HepG2 (cell line): ENCODE results near the gene SNX30. TPM values are rescaled to one million over a fixed set of nuclear protein-coding genes. Genes with fewer than 3 reads are reported as not detected.

Source experiments
- ATAC-seq: fragments of 200-7000 bp; cut with Tn5 transposase; 3 replicates; pipeline ENCODE4 v1.9.1; 2020; ENCODE audit warnings: mild to moderate bottlenecking, moderate library complexity
- BruUV-seq: library from RNA; stranded (reverse); fragments of 400-500 nt; replicated peaks from 2 replicates; lab custom pipeline; 2021; lab: Mats Ljungman, UMichigan
- CTCF ChIA-PET: fragments of 300-600 bp; formaldehyde crosslinking; extraction: SDS; loops from one replicate; lab custom pipeline; 2021; ENCODE audit warnings: low total read pairs, inconsistent platforms, low intra/inter-chr PET ratio; lab: Yijun Ruan, JAX
- POLR2A ChIA-PET: fragments of 350-600 bp; sonication (Branson Sonifier 250); formaldehyde crosslinking; loops from one replicate; lab custom pipeline; 2020; ENCODE audit warnings: antibody characterized with exemption, inconsistent platforms; lab: Yijun Ruan, JAX
- DNase-seq: peaks from one replicate; pipeline ENCODE4 v3.0.0-alpha.2; 2015; ENCODE audit warnings: low spot score
- FAIRE-seq: peaks from 3 replicates; lab custom pipeline; 2011; peaks lifted over from hg19 to GRCh38; lab: Jason Lieb, UNC
- H2AFZ ChIP-seq: one replicate; pipeline ENCODE4 v1.6.1; 2011; ENCODE audit warnings: low read length, inconsistent platforms
- H3K27ac ChIP-seq: fragments of 300-600 bp; 3 replicates; pipeline ENCODE4 v1.8.0; 2011; ENCODE audit warnings: mixed run types, mild to moderate bottlenecking, mixed read lengths, low read length, inconsistent platforms; ENCODE audit not compliant: insufficient read depth; ENCODE audit errors: extremely low read length
- H3K27me3 ChIP-seq, 2 experiments: fragments of 200-600 bp in 1 of 2; 2 replicates in 1 of 2; 3 replicates in 1 of 2; pipeline versions ENCODE4 v1.6.0 to v1.8.0; 2011; ENCODE audit warnings: low read length in 2 of 2, mild to moderate bottlenecking in 2 of 2, moderate library complexity in 2 of 2, inconsistent platforms in 1 of 2; ENCODE audit not compliant: insufficient read depth in 2 of 2, control insufficient read depth in 1 of 2
- H3K36me3 ChIP-seq, 2 experiments: fragments of 200-600 bp in 1 of 2; replicated peaks in 1 of 2; 2 replicates in 1 of 2; 3 replicates in 1 of 2; pipeline versions ENCODE4 v1.5.1 to v1.8.0; 2011; ENCODE audit warnings: low read length in 2 of 2, inconsistent platforms in 1 of 2; ENCODE audit not compliant: insufficient read depth in 2 of 2, control insufficient read depth in 1 of 2
- H3K4me1 ChIP-seq: 2 replicates; pipeline ENCODE4 v1.5.1; 2012; ENCODE audit warnings: low read length, inconsistent platforms; ENCODE audit not compliant: insufficient read depth
- H3K4me2 ChIP-seq: 2 replicates; pipeline ENCODE4 v1.6.0; 2011; ENCODE audit warnings: low read depth, low read length, inconsistent platforms
- H3K4me3 ChIP-seq, 3 experiments: fragments of 200-600 bp in 1 of 3; sonication (generic), shearing (Covaris generic) in 1 of 3; replicated peaks in 1 of 3; 2 replicates each; pipeline ENCODE4 v1.5.1; 2011 to 2016; ENCODE audit warnings: low read length in 3 of 3, inconsistent platforms in 2 of 3, low read depth in 2 of 3, mild to moderate bottlenecking in 2 of 3, control low read depth in 1 of 3, mixed read lengths in 1 of 3; ENCODE audit not compliant: insufficient read depth in 1 of 3
- H3K79me2 ChIP-seq: one replicate; pipeline ENCODE4 v1.6.1; 2011; ENCODE audit warnings: low read length, inconsistent platforms; ENCODE audit not compliant: insufficient read depth
- H3K9ac ChIP-seq: 2 replicates; pipeline ENCODE4 v1.6.0; 2011; ENCODE audit warnings: mild to moderate bottlenecking, low read depth, low read length, inconsistent platforms; ENCODE audit not compliant: insufficient read depth
- H3K9me3 ChIP-seq: 2 replicates; pipeline ENCODE4 v1.5.1; 2012; ENCODE audit warnings: mild to moderate bottlenecking, low read length
- H4K20me1 ChIP-seq: 2 replicates; pipeline ENCODE4 v1.6.0; 2011; ENCODE audit warnings: inconsistent platforms, mild to moderate bottlenecking, low read length, moderate library complexity; ENCODE audit not compliant: insufficient read depth
- GATA4 ChIP-seq: sonication (generic); IDR thresholded peaks from 2 replicates; pipeline ENCODE4 v1.6.1; 2016; ENCODE audit warnings: antibody characterized with exemption, low read depth, borderline replicate concordance
- MXD4 ChIP-seq: IDR thresholded peaks from 2 replicates; pipeline ENCODE4 v1.6.1; 2016; ENCODE audit warnings: mild to moderate bottlenecking, missing biosample characterization, missing genetic modification reagents
- POLR2A ChIP-seq, 2 experiments: IDR thresholded peaks; 2 replicates each; pipeline ENCODE4 v1.6.1; 2011; ENCODE audit warnings: low read depth in 2 of 2, low read length in 2 of 2, mild to moderate bottlenecking in 1 of 2, moderate library complexity in 1 of 2; ENCODE audit not compliant: insufficient read depth in 1 of 2
- RARA ChIP-seq: IDR thresholded peaks from 2 replicates; pipeline ENCODE4 v1.6.1; 2016; ENCODE audit warnings: missing genetic modification reagents, missing compliant biosample characterization
- RNF2 ChIP-seq: fragments of 450-650 bp; conservative IDR thresholded peaks from 2 replicates; pipeline ENCODE4 v1.6.1; 2016; ENCODE audit warnings: low read depth
- U2AF1 ChIP-seq: fragments of 200-400 bp; formaldehyde crosslinking; optimal IDR thresholded peaks from 2 replicates; pipeline ENCODE3; 2017; ENCODE audit warnings: mild to moderate bottlenecking, low read depth, low read length
- XBP1 ChIP-seq: sonication (generic); formaldehyde crosslinking; IDR thresholded peaks from 2 replicates; pipeline ENCODE4 v1.5.0; 2020; ENCODE audit warnings: missing genetic modification reagents
- ZFP36L2 ChIP-seq: sonication (generic); formaldehyde crosslinking; IDR thresholded peaks from 2 replicates; pipeline ENCODE4 v1.4.0; 2020; ENCODE audit warnings: missing genetic modification reagents
- ZNF737 ChIP-seq: sonication (generic); formaldehyde crosslinking; IDR thresholded peaks from 2 replicates; pipeline ENCODE4 v1.5.0; 2020; ENCODE audit warnings: missing genetic modification reagents, mild to moderate bottlenecking, borderline replicate concordance
- ZNF747 ChIP-seq: sonication (generic); formaldehyde crosslinking; IDR thresholded peaks from 2 replicates; pipeline ENCODE4 v1.8.1; 2023; ENCODE audit warnings: missing genetic modification reagents, mild to moderate bottlenecking, borderline replicate concordance
- WGBS: methylation state at CpG from one replicate; pipeline ENCODE4 v1.1.6; 2017; ENCODE audit warnings: low lambda C conversion rate; 5-methylcytosine and 5-hydroxymethylcytosine counted together
- in situ Hi-C: cut with HindIII; loops from 2 replicates; pipeline ENCODE4 v1.10.0; 2017; ENCODE audit warnings: low pct_unique_long_range_greater_than_20kb; ENCODE audit not compliant: extremely low pct_ligation_motif_present
- intact Hi-C: fragments of 100-400 bp; cut with micrococcal nuclease; formaldehyde crosslinking; loops from one replicate; pipeline ENCODE4 v1.10.0; 2022; ENCODE audit not compliant: unreplicated experiment
- polyA plus RNA-seq, 8 experiments: library from polyadenylated mRNA; depleted of rRNA in 3 of 8; stranded (reverse) in 7 of 8; unstranded in 1 of 8; fragments of >200 nt; fragmentation: Illumina TruSeq in 4 of 8; extraction: Trizol in 4 of 8; gene quantifications; 2 replicates each; pipeline versions ENCODE4 v1.2.1 to v1.2.3, GENCODE V29; 2011 to 2016; ENCODE audit warnings: low read depth in 4 of 8, missing spikeins in 1 of 8, mixed read lengths in 1 of 8; ENCODE audit not compliant: insufficient read depth in 1 of 8
- total RNA-seq, 5 experiments: library from RNA; depleted of rRNA; stranded (reverse); fragments of >200 nt; fragmentation: Illumina TruSeq; extraction: Trizol; gene quantifications; 2 replicates each; pipeline ENCODE4 v1.2.3, GENCODE V29; 2016; ENCODE audit warnings: low read depth in 1 of 5
- TF ChIP-seq, protein P1 (sequence below): sonication (generic); formaldehyde crosslinking; conservative IDR thresholded peaks from 2 replicates; pipeline ENCODE4 v1.4.0; 2020; ENCODE audit warnings: missing genetic modification reagents

SNX30 gene
- total and polyA plus RNA-seq, 2 of the 13 experiments (the other 11 are each of a cell fraction or from before 2014, with no cell fraction given) = 4.4 to 12.4 TPM

GRCh38 chr9:112823257-112823656 lies 72.7 kb downstream of the SNX30 start:
- in situ Hi-C loops = no loop called here
- DNase-seq = no peak
- Histone ChIP-seq H3K4me2 (no peak overlapping the region), H3K27ac (no peak overlapping the region), H3K4me3 (no peak overlapping the region), H4K20me1 (no peaks in the 10 kb centered on the region), H3K27me3 (no peaks in the 10 kb centered on the region), H3K36me3 (peaks cover 3 to 12% of the 10 kb centered on the region in 2 experiments; a peak in 4 of 5 replicates), H3K4me1 (peaks cover 8% of the 10 kb centered on the region; the same call in 1 of the 2 replicates), H2AFZ (no peak overlapping the region), H3K79me2 (no peaks in the 10 kb centered on the region), H3K9ac (no peak overlapping the region), H3K9me3 (no peaks in the 10 kb centered on the region)
- no peak for FAIRE-seq
- intact Hi-C loops = no loop called here
- no TSS peak for BruUV-seq
- 95% methylated on average over 3 of the region's 3 CpGs for WGBS
- ChIA-PET POLR2A (no interaction called here), CTCF (no interaction called here)
- ATAC-seq = no peak
- TF ChIP-seq RARA = no peak
- TF ChIP-seq ZFP36L2 (CRISPR knock-in tag) = no peak
- no peak for TF ChIP-seq ZNF747 (CRISPR knock-in tag)
- no peak for TF ChIP-seq POLR2A (IDR thresholded peaks at IDR 0.05; ENCODE audit: insufficient read depth in 1 of 2, low read depth in 2 of 2, low read length in 2 of 2)
- TF ChIP-seq XBP1 (CRISPR knock-in tag) = no peak
- no peak for TF ChIP-seq RNF2
- TF ChIP-seq MXD4 (CRISPR knock-in tag) = no peak
- no peak for TF ChIP-seq U2AF1
- TF ChIP-seq, protein P1, sequence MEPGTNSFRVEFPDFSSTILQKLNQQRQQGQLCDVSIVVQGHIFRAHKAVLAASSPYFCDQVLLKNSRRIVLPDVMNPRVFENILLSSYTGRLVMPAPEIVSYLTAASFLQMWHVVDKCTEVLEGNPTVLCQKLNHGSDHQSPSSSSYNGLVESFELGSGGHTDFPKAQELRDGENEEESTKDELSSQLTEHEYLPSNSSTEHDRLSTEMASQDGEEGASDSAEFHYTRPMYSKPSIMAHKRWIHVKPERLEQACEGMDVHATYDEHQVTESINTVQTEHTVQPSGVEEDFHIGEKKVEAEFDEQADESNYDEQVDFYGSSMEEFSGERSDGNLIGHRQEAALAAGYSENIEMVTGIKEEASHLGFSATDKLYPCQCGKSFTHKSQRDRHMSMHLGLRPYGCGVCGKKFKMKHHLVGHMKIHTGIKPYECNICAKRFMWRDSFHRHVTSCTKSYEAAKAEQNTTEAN (CRISPR knock-in tag) = no peak
- no peak for TF ChIP-seq GATA4
- no peak for TF ChIP-seq ZNF737 (CRISPR knock-in tag)
